Measurements from ENCODE around the gene CARD6. TPM values are rescaled to one million over a fixed set of nuclear protein-coding genes. Genes with fewer than 3 reads are reported as not detected.

The CARD6 gene
- total RNA-seq, 1 experiment from 2014 or later = 5.6 TPM

GRCh38 chr5:40829748-40830533 lies 11.2 kb upstream of the CARD6 start:
- BruUV-seq (replicated peaks) = no TSS peak
- Mint-ChIP-seq H3K27me3 (ENCODE audit: insufficient read depth, unreplicated experiment) (no peaks in the 10 kb centered on the region), H3K27ac (ENCODE audit: low read depth, unreplicated experiment) (peak overlapping the region; percentile 3), H3K4me3 (ENCODE audit: unreplicated experiment) (no peak overlapping the region), H3K4me1 (ENCODE audit: insufficient read depth, unreplicated experiment) (peaks cover 24% of the 10 kb centered on the region), H3K9me3 (ENCODE audit: unreplicated experiment) (no peaks in the 10 kb centered on the region), H3K36me3 (ENCODE audit: insufficient read depth, unreplicated experiment) (peaks cover 98% of the 10 kb centered on the region)
- TF ChIP-seq, protein P1, sequence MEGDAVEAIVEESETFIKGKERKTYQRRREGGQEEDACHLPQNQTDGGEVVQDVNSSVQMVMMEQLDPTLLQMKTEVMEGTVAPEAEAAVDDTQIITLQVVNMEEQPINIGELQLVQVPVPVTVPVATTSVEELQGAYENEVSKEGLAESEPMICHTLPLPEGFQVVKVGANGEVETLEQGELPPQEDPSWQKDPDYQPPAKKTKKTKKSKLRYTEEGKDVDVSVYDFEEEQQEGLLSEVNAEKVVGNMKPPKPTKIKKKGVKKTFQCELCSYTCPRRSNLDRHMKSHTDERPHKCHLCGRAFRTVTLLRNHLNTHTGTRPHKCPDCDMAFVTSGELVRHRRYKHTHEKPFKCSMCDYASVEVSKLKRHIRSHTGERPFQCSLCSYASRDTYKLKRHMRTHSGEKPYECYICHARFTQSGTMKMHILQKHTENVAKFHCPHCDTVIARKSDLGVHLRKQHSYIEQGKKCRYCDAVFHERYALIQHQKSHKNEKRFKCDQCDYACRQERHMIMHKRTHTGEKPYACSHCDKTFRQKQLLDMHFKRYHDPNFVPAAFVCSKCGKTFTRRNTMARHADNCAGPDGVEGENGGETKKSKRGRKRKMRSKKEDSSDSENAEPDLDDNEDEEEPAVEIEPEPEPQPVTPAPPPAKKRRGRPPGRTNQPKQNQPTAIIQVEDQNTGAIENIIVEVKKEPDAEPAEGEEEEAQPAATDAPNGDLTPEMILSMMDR (IDR thresholded peaks at IDR 0.05; ENCODE audit: unreplicated experiment) = no peak
- intact Hi-C loops (cut with micrococcal nuclease) = no loop called here
- DNase-seq (ENCODE audit: unreplicated experiment) = no peak
- ChIA-PET CTCF (interaction anchor here (0.7 to 1.5 kb wide), 3 partner anchors 23 to 426 kb away, joined by 3 to 4 read pairs (median 4); no protein-coding TSS in a partner anchor), POLR2A (interaction anchor here (0.9 to 1.2 kb wide), 6 partner anchors 12 to 1073 kb away, joined by 3 to 6 read pairs (median 4); partner anchors contain the start of genes CARD6, PRKAA1 and TTC33)

DNA sequence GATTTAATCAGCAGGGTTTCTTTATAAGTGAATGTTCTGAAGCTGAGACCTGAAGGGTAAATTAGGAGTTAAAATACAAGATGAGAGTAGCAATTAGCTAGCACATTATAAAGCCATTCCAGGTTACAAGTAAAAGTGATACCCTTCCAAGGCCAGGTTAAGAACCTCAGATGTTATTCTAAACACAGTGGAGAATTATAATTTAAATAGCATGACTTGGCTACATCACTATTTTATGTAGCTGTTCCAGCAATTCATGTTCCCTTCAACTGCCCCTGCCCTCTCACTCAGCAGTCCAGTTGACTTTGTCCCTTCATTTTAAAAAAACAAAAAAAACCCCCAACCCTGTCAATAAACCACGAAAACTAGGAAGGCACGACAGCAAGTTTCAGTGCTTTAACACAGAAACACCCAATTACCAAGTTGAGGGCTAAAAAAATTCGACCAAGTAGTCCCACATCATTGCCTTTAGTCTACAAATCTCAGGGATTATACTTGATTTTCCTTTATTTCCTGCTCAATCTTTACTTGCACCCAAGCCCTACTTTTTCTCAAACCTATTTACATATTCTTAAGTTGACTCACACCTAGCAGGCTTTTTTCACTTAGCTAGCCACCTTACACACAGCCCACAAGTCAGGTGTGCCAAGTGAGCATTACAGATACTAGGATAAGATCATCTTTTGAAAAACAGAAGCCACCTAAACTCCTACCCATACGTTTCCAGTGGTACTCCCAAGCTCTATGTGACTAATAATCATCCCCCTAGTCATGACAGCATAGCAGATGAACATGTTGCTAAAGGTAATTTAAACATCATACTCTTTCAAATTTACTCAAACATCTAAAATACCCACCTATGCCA lies 9.6 kb upstream of the CARD6 start:
- intact Hi-C loops (cut with micrococcal nuclease) = loop anchor here (1.0 kb wide), 1 partner anchor 33 kb away; the partner anchor contains the start of gene PRKAA1
- BruUV-seq (replicated peaks) = no TSS peak
- ChIA-PET CTCF (interaction anchor here (0.6 to 1.5 kb wide), 2 partner anchors 24 to 47 kb away, joined by 4 read pairs; no protein-coding TSS in a partner anchor), POLR2A (interaction anchor here (0.9 to 6.0 kb wide), 8 partner anchors 8 to 1072 kb away, joined by 3 to 50 read pairs (median 7); partner anchors contain the start of genes CARD6 and TTC33)
- peaks cover 30% of the 10 kb centered on the region for H3K4me1 Mint-ChIP-seq (ENCODE audit: insufficient read depth, unreplicated experiment)
- peaks cover 89% of the 10 kb centered on the region for H3K36me3 Mint-ChIP-seq (ENCODE audit: insufficient read depth, unreplicated experiment)
- TF ChIP-seq, protein P1 (IDR thresholded peaks at IDR 0.05; ENCODE audit: unreplicated experiment) = no peak
- no peak overlapping the region for H3K27ac Mint-ChIP-seq (ENCODE audit: low read depth, unreplicated experiment)
- H3K9me3 Mint-ChIP-seq (ENCODE audit: unreplicated experiment) = no peaks in the 10 kb centered on the region
- no peak for DNase-seq (ENCODE audit: unreplicated experiment)
- no peaks in the 10 kb centered on the region for H3K27me3 Mint-ChIP-seq (ENCODE audit: insufficient read depth, unreplicated experiment)
- peak overlapping the region; percentile 98 for H3K4me3 Mint-ChIP-seq (ENCODE audit: unreplicated experiment)

DNA sequence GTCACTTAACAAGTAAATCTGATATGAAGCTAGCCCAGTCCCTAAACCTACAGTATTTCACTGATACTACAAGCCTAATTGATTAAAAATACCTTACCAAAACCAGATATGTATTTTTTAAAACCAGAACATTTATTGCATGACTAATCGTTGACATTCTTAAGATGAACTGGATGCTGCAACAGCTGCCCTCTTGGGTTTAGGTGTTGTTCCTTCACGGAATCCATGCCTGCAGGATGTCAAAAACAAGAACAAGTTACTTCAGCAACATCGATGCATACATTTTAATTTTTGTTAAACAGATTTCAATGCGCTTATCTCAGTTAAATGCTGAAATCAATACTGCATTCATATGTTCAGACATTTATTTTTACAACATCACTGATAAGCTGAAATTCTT lies 8.8 kb upstream of the CARD6 start:
- DNase-seq (ENCODE audit: unreplicated experiment) = no peak
- Mint-ChIP-seq H3K36me3 (ENCODE audit: insufficient read depth, unreplicated experiment) (peaks cover 82% of the 10 kb centered on the region), H3K27me3 (ENCODE audit: insufficient read depth, unreplicated experiment) (no peaks in the 10 kb centered on the region), H3K9me3 (ENCODE audit: unreplicated experiment) (no peaks in the 10 kb centered on the region), H3K4me3 (ENCODE audit: unreplicated experiment) (peak overlapping the region; percentile 98), H3K27ac (ENCODE audit: low read depth, unreplicated experiment) (no peak overlapping the region), H3K4me1 (ENCODE audit: insufficient read depth, unreplicated experiment) (peaks cover 35% of the 10 kb centered on the region)
- TF ChIP-seq, protein P1 (IDR thresholded peaks at IDR 0.05; ENCODE audit: unreplicated experiment) = no peak
- BruUV-seq (replicated peaks) = no TSS peak
- ChIA-PET POLR2A (interaction anchor here (1.0 to 6.0 kb wide), 8 partner anchors 9 to 77 kb away, joined by 3 to 50 read pairs (median 7); partner anchors contain the start of genes CARD6 and TTC33), CTCF (interaction anchor here (0.7 to 1.1 kb wide), 2 partner anchors 35 to 1072 kb away, joined by 3 to 4 read pairs; partner anchors contain the start of gene RIMOC1)
- intact Hi-C loops (cut with micrococcal nuclease) = no loop called here
